OCI-LY7 (cell line): ENCODE measurements around the gene COA6. TPM values are rescaled to one million over a fixed set of nuclear protein-coding genes. Genes with fewer than 3 reads are reported as not detected.

Source experiments
- BruUV-seq: library from RNA; stranded (reverse); fragments of 400-500 nt; replicated peaks from 2 replicates; lab custom pipeline; 2021; lab: Mats Ljungman, UMichigan
- CTCF ChIA-PET: fragments of 300-600 bp; sonication (Branson Sonifier 250); formaldehyde crosslinking; loops from one replicate; lab custom pipeline; 2022; ENCODE audit warnings: antibody characterized with exemption; ENCODE audit not compliant: unreplicated experiment; lab: Charles Lee
- POLR2A ChIA-PET: fragments of 300-600 bp; sonication (Branson Sonifier 250); formaldehyde crosslinking; loops from one replicate; lab custom pipeline; 2022; ENCODE audit warnings: antibody characterized with exemption; lab: Charles Lee
- DNase-seq: peaks from one replicate; pipeline ENCODE4 v3.0.0-alpha.2; 2015; ENCODE audit warnings: low spot score
- H2AFZ ChIP-seq: fragments of 200-600 bp; sonication (generic), shearing (Covaris generic); 2 replicates; pipeline ENCODE4 v1.6.1; 2014; ENCODE audit warnings: mild to moderate bottlenecking, antibody characterized with exemption, low read length, moderate library complexity
- H3K27ac ChIP-seq: fragments of 200-600 bp; sonication (generic); 2 replicates; pipeline ENCODE4 v1.5.1; 2014; ENCODE audit warnings: mixed run types, low read depth, mild to moderate bottlenecking, moderate library complexity, low read length, inconsistent platforms; ENCODE audit not compliant: poor library complexity, severe bottlenecking
- H3K36me3 ChIP-seq: fragments of 200-600 bp; sonication (generic); 2 replicates; pipeline ENCODE4 v1.6.1; 2014; ENCODE audit warnings: mild to moderate bottlenecking, antibody characterized with exemption, low read length, moderate library complexity, mixed read lengths; ENCODE audit not compliant: insufficient read depth
- H3K4me1 ChIP-seq: fragments of 200-600 bp; sonication (generic); 2 replicates; pipeline ENCODE4 v1.5.1; 2014; ENCODE audit warnings: mild to moderate bottlenecking, low read length; ENCODE audit not compliant: insufficient read depth, poor library complexity, severe bottlenecking
- H3K4me2 ChIP-seq: fragments of 200-600 bp; sonication (generic); 2 replicates; pipeline ENCODE4 v1.6.1; 2014; ENCODE audit warnings: mild to moderate bottlenecking, low read length
- H3K4me3 ChIP-seq: fragments of 200-600 bp; sonication (generic); 2 replicates; pipeline ENCODE4 v1.5.1; 2014; ENCODE audit warnings: mild to moderate bottlenecking, low read depth, low read length; ENCODE audit not compliant: poor library complexity, severe bottlenecking
- H3K79me2 ChIP-seq: fragments of 200-600 bp; sonication (generic); 2 replicates; pipeline ENCODE4 v1.6.1; 2016; ENCODE audit warnings: low read depth, mild to moderate bottlenecking, low read length, moderate library complexity, mixed read lengths; ENCODE audit not compliant: insufficient read depth
- H3K9me2 ChIP-seq: fragments of 200-600 bp; sonication (generic); 2 replicates; pipeline ENCODE4 v1.6.1; 2016; ENCODE audit warnings: mild to moderate bottlenecking, low read length, mixed read lengths; ENCODE audit not compliant: insufficient read depth
- H3K9me3 ChIP-seq: fragments of 200-600 bp; sonication (generic); 2 replicates; pipeline ENCODE4 v1.6.1; 2014; ENCODE audit warnings: mild to moderate bottlenecking, mixed run types, low read length, mixed read lengths
- H4K20me1 ChIP-seq: fragments of 200-600 bp; sonication (generic); 2 replicates; pipeline ENCODE4 v1.6.1; 2014; ENCODE audit warnings: mild to moderate bottlenecking, antibody characterized with exemption, low read length, moderate library complexity, mixed read lengths; ENCODE audit not compliant: insufficient read depth
- EZH2phosphoT487 ChIP-seq: fragments of 200-600 bp; sonication (generic); IDR thresholded peaks from 2 replicates; pipeline ENCODE4 v1.6.1; 2018; ENCODE audit warnings: low read depth, borderline replicate concordance, mild to moderate bottlenecking, mixed run types, antibody characterized with exemption, low read length, moderate library complexity, mixed read lengths
- intact Hi-C: fragments of 100-400 bp; cut with micrococcal nuclease; formaldehyde crosslinking; loops from one replicate; pipeline ENCODE4 v1.10.0; 2022; ENCODE audit not compliant: unreplicated experiment
- total RNA-seq, 2 experiments: library from RNA; depleted of rRNA in 1 of 2; stranded (reverse); fragments of >200 nt in 1 of 2; shearing (Covaris generic) in 1 of 2; gene quantifications; 2 replicates each; pipeline ENCODE4 v1.2.3, GENCODE V29; 2014 to 2022
- TF ChIP-seq, protein P1 (sequence below): fragments of 200-600 bp; sonication (generic); conservative IDR thresholded peaks from 2 replicates; pipeline ENCODE4 v1.5.1; 2014; ENCODE audit warnings: mild to moderate bottlenecking, antibody characterized with exemption, low read length, moderate library complexity, mixed read lengths

Gene COA6
- total RNA-seq, 2 experiments from 2014 or later, result 35.2 to 45.5 TPM

DNA sequence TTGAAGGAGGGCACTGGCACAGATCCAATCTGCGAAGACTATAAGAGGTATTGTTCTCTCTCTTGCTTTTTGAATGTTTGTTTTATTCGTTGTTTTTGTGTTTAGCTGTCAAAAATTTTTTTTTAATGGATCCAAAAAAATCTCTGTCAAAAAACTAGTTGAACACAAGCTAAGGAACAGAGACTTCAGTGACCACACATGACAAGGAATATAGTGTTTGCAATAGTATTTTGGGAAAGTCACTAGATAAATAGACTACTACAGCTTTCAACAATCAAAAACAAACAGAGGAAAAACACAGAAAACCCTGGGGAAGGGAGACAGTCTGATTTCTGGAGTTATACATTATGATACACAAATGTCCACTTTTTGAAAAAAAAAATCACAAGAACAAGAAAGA, 36.9 kb upstream of the COA6 start:
- ChIA-PET POLR2A (interaction anchor here (0.6 to 1.5 kb wide), 3 partner anchors 10 to 86 kb away, joined by 3 read pairs; no protein-coding TSS in a partner anchor), CTCF (interaction anchor here (1.7 kb wide), 1 partner anchor 9 kb away, joined by 5 read pairs; no protein-coding TSS in a partner anchor)
- Histone ChIP-seq H3K27ac (no peak overlapping the region), H3K79me2 (no peaks in the 10 kb centered on the region), H4K20me1 (no peaks in the 10 kb centered on the region), H3K9me2 (no peaks in the 10 kb centered on the region), H3K4me2 (no peak overlapping the region), H3K9me3 (peaks cover 37% of the 10 kb centered on the region), H2AFZ (no peak overlapping the region), H3K36me3 (no peaks in the 10 kb centered on the region), H3K4me3 (no peak overlapping the region), H3K4me1 (peaks cover under 1% of the 10 kb centered on the region)
- no peak for DNase-seq
- no TSS peak for BruUV-seq
- intact Hi-C loops, result no loop called here
- no peak for TF ChIP-seq EZH2phosphoT487
- TF ChIP-seq, protein P1, sequence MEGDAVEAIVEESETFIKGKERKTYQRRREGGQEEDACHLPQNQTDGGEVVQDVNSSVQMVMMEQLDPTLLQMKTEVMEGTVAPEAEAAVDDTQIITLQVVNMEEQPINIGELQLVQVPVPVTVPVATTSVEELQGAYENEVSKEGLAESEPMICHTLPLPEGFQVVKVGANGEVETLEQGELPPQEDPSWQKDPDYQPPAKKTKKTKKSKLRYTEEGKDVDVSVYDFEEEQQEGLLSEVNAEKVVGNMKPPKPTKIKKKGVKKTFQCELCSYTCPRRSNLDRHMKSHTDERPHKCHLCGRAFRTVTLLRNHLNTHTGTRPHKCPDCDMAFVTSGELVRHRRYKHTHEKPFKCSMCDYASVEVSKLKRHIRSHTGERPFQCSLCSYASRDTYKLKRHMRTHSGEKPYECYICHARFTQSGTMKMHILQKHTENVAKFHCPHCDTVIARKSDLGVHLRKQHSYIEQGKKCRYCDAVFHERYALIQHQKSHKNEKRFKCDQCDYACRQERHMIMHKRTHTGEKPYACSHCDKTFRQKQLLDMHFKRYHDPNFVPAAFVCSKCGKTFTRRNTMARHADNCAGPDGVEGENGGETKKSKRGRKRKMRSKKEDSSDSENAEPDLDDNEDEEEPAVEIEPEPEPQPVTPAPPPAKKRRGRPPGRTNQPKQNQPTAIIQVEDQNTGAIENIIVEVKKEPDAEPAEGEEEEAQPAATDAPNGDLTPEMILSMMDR, result no peak

DNA sequence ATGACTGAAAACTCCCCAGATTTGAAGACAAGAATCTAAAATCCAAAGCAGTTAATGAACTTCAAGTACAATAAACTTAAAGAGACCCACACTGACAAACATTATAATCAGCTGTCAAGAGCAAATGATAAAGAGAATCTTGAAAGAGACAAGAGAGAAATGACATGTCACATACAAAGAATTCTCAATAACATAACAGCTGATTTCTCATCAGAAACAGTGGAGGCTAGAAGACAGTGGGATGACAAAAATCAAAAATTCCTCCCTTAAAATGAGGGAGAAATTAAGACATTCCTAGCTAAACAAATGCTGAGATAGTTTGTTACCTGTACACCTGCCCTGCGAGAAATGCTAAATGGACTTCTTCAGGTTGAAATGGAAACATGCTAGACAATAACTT, 36.0 kb upstream of the COA6 start:
- DNase-seq, result no peak
- peaks cover 37% of the 10 kb centered on the region for H3K9me3 ChIP-seq
- H3K4me2 ChIP-seq, result no peak overlapping the region
- no peaks in the 10 kb centered on the region for H3K4me1 ChIP-seq
- no peaks in the 10 kb centered on the region for H3K79me2 ChIP-seq
- H3K27ac ChIP-seq, result no peak overlapping the region
- no peak overlapping the region for H3K4me3 ChIP-seq
- ChIA-PET POLR2A (interaction anchor here (1.0 to 1.5 kb wide), 3 partner anchors 9 to 34 kb away, joined by 3 read pairs; no protein-coding TSS in a partner anchor), CTCF (no interaction called here)
- intact Hi-C loops, result no loop called here
- H4K20me1 ChIP-seq, result no peaks in the 10 kb centered on the region
- TF ChIP-seq, protein P1, result no peak
- no peak for TF ChIP-seq EZH2phosphoT487
- H3K36me3 ChIP-seq, result no peaks in the 10 kb centered on the region
- BruUV-seq, result no TSS peak
- H2AFZ ChIP-seq, result no peak overlapping the region
- H3K9me2 ChIP-seq, result no peaks in the 10 kb centered on the region

DNA sequence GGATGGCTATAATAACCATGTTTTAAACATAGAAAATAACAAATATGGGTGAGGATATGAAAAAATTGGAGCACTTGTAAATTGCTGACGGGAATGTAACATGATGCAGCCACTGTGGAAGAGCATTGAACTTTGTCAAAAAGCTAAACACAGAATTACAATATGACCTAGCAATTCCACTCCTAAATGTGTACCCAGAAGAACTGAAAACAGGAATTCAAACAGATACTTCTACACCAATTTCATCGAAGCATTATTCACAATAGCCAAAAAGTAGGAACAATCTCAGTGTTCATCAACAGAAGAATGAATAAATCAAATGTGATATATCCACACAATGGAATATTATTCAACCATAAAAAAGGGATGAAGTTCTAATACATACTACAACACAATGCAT, 32.7 kb upstream of the COA6 start:
- no peaks in the 10 kb centered on the region for H3K36me3 ChIP-seq
- H3K4me3 ChIP-seq, result no peak overlapping the region
- BruUV-seq, result no TSS peak
- H3K79me2 ChIP-seq, result no peaks in the 10 kb centered on the region
- no peaks in the 10 kb centered on the region for H4K20me1 ChIP-seq
- H3K9me2 ChIP-seq, result no peaks in the 10 kb centered on the region
- ChIA-PET CTCF (no interaction called here), POLR2A (no interaction called here)
- no peak overlapping the region for H3K4me2 ChIP-seq
- H3K4me1 ChIP-seq, result no peaks in the 10 kb centered on the region
- intact Hi-C loops, result no loop called here
- no peak overlapping the region for H3K27ac ChIP-seq
- no peak for DNase-seq
- no peak overlapping the region for H2AFZ ChIP-seq
- TF ChIP-seq, protein P1, result no peak
- no peak for TF ChIP-seq EZH2phosphoT487
- H3K9me3 ChIP-seq, result peaks cover 35% of the 10 kb centered on the region
